GM19099 (cell line): ENCODE data around the gene SMIM22.

Experiments
- POLR2A ChIP-seq: IDR thresholded peaks from 3 replicates; pipeline ENCODE4 v1.6.1; 2011; ENCODE audit warnings: low read depth; ENCODE audit not compliant: insufficient read length; ENCODE audit errors: extremely low read depth

The SMIM22 gene

DNA sequence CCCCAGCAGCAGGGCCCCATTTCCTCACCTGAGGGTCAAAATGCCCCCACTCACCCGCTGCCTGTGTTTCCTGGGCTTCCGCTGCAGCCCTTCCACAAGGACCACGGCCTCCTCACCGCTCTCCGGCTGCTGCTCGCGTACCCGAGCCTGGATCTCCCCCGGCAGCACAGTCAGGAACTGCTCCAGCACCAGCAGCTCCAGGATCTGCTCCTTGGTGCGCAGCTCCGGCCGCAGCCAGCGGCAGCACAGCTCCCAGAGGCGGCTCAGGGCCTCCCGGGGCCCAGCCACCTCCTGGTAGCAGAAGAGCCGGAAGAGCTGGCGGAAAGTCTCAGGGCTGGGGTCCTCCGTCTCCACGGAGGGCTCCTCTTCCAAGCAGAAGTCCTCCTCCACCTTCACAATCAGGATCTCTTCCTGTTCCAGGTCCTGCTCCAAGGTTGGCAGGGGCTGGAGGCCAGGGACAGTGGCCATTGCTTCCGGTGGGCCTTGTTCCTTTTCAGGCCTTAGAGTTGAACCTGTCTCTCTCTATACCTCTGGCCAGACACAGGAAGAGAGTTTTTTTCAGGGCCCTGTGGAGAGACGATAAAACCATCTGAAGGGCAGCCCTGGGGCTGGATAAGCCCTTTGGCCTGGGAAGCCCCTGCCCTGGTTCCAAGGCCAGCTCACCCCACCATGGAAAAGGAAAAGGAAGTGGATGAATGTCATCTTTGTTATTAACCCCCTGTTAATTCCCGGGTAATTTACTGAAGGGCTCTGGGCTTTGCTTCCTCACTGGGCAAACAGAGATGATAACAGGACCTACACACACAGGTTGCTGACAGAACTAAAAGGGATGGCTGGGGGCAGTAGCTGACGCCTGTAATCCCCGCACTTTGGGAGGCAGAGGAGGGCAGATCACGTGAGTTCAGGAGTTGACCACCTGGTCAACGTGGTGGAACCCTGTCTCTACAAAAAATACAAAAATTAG, 29.4 kb upstream of the SMIM22 start:
- TF ChIP-seq POLR2A, result no peak

DNA sequence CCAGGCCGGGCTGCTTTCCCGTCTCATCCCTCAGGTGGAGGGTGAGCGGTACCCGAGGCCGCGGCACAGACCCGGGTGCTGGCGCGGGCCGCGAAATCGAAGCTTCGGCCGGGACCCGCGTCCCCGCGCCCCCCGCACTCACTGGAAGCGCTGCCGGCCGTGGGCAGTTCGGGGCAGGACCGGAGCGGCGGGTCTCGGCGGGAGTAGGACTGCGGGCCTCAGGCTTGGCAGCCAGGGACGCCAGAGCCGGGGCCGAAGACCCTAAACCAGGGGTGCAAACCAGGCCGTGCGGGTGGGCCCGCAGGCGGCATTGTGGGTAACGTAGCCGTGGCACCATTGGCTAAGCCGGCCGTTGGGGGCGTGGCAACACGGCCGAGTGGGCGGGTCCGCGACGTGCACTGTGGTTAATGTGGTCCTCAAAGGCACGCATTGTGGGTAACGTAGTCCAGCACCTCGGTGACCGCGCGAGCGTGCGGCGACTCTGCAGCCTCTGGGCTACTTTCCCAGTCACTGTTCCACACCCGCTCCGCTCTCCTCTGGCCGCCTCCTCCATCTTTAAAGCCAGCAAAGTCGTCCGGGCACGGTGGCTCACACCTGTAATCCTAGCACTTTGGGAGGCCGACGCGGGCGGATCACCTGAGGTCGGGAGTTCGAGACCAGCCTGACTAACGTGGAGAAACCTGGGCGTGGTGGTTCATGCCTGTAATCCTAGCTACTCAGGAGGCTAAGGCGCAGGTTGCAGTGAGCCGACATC, 28.1 kb upstream of the SMIM22 start, which contains the start of gene ZNF500:
Gene ZNF500 (minus strand): TSS at position 288 of the 754 bp plus-strand sequence. CDS start 1,184 bp downstream, outside the sequence.
- TF ChIP-seq POLR2A, result peak; percentile 72

DNA sequence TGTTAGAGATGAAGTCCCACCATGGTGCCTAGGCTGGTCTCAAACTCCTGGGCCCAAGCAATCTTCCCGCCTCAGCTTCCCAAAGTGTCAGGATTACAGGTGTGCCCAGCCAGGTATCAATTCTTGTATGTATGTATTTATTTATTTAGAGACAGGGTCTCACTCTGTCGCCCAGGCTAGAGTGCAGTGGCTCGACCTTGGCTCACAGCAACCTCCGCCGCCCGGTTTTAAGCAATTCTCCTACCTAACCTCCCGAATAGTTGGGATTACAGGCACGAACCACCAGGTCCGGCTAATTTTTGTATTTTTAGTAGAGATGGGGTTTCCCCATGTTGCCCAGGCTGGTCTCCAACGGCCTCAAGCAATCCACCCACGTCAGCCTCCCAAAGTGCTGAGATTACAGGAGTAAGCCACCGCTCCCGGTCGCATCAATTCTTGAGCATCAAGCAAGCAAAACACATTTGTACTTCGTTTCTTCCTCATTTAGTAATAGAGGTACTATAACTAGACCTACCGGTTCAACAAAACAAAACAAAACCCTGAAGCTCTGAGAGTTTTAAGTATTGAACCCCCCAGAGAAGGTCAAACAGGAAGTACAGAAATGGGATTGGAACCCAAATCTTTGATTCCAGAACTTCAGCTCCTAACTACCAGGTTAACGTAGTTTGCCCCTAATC, 27.2 kb upstream of the SMIM22 start:
- TF ChIP-seq POLR2A, result no peak

DNA sequence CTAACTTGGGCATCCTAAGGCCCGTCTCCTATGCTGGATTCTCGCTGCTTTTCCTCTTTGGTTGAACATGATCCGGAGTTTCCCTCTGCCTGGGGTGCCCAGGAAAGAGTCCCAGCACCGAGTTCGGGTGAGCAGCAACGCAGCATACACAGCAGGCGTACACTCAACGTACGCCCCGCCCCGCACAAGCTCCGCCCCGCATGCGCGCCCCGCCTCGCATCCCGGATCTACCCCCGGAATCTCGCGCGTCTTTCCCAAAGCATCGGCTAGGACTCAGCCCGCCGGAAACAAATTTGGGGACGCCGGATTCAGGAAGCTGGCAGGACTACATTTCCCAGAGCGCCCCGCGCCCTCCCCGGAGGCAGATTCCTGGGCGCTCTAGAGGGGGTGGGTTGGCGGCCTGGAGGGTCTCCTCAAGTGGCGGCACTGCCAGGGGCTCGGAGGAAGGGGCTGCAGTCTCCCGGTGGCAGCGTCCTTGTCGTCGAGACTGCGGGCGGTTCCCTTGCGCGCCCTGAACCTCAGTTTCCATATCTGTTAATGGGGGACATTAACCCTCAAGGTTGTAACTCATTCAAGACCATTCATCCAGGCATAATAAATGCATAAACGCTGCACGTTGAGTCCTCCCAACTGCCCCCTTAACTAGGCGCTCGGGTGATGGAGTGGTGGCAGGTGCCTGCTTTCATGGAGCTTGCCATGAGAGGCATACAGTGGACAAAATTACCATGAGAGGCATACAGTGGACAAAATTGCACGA, 26.4 kb upstream of the SMIM22 start:
- TF ChIP-seq POLR2A, result peak; percentile 88

DNA sequence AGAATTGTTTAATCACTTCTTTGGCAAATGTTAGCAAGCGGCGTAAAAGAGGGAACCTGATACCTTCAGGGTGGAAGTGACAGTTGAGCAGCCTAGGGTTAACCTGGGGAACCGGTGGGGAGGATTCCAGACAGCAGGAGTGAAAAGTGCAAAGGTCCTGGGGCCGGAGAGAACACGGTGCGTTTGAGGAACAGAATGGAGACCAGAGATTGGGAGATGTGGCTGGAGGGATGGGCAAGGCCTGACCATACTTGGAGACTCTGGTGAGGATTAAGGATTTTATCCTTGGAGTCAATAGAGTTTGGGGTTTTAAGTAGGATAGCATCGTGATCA, 25.9 kb upstream of the SMIM22 start:
- TF ChIP-seq POLR2A, result no peak

DNA sequence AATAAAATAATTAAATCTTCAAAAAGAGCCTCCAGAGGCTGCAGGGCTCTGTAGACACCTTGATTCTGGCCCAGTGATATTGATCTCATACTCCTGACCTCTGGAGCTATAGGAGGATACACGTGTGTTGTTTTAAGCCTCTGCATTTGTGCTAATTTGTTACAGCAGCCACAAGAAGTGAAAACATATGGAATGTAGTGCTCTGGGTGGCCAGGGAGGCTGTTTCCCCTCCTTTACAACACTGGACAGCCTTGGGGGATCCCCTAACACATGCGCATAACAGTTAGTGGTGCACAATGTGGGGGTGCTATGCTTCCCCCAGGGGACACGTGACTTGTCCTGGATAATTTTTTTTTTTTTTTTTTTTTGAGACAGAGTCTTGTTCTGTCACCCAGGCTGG, 23.5 kb upstream of the SMIM22 start:
- no peak for TF ChIP-seq POLR2A

DNA sequence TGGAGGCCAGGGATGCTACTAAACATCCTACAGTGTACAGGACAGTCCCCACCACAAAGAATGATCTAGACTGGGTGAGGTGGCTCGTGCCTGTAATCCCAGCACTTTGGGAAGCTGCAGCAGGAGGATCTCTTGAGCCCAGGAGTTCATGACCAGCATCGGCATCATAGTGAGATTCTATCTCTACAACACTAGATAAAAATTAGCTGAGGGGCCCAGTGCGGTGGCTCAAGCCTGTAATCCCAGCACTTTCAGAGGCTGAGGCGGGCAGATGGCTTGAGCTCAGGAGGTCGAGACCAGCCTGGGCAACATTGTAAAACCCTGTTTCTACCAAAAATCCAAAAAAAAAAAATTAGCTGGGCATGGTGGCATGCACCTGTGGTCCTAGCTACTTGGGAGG, 22.8 kb upstream of the SMIM22 start:
- no peak for TF ChIP-seq POLR2A

DNA sequence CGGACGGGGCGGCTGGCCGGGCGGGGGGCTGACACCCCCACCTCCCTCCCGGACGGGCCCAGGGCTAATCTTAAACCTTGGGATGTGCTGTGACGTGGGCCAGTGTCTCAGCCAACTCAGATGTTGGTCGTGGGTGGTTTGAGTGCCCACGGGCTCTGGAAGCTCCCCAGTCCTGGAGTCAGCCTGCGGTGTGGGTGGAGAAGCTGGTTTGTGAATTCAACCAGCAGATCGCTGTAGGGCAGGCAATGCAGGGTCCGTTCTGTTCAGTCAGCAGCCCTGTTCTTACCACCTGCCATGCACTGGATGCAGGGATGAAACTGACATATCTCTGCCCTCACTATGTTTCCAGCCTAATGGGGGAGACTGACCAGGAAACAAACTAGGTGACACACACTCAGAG, 20.2 kb upstream of the SMIM22 start:
- no peak for TF ChIP-seq POLR2A

DNA sequence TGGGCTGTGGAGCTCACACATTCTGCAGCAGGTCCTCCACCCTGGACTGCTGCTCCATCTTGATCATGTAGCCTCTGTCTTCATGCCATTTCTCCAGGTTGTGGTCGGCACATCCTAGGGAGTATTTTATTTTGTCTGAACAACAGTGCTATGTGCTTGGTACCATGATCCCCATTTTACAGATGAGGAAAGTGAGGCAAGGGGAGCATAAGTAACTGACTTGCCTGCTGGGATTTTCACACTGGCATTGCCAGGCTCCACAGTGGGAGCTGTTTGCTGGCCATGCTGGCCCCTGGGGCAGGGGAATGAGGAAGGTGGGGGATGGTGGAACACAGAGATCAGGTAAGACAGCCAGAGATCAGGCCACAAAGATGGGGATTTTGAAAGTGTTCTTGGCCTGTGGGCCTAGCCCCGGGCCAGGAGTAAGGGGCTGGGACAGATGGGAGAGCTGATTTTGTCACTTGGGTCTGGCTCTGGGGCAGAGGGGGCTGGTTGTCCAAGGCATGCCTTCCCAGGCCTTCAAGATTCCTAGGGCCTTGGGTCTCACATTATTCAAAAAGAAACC, 18.9 kb upstream of the SMIM22 start:
- no peak for TF ChIP-seq POLR2A

DNA sequence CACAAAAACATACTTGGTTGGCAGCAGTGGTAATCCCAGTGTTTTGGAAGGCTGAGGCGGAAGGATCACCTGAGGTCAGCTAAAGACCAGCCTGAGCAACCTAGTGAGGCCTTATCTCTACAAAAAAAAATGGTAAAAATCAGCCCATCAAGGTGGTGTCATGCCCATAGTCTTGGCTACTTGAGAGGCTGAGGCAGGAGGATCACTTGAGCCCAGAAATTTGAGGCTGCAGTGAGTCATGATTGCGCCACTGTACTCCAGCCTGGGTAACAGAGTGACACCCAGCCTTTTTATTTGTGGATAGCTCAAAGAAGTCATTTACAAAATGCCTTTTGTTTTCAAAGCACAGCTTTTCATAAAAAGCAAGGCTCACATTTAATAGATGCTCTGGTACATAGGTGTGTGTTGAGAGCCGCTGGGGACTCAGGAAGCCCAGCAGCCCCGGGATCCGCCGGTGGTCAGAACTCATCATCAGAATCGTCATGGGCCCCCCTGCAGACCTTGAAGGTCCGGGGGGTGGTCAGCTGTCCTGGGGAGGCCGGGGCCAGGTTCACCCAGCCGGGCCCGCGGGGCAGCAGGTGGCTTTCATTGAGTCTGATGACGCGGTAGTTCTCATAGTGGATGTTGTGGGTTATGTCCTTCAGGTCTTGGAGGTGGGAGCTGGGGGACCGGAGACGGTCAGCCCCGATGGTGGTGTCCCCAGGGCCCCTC, 17.7 kb upstream of the SMIM22 start:
- no peak for TF ChIP-seq POLR2A

DNA sequence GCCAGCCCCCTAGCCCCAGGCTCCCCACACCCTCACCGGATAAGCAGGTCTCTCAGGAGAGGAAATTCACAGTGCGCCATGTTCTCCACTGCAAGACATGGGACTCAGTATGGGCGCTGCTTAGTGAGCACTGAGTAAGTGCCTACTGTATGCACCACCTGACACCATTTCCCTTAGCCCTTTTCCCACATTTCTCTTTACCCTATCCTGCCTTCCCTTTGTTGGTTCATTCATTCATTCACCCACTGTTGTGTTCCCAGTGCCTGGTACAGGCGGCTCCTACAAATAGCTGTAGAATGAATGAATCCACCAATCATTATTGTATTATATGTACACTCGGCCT, 17.1 kb upstream of the SMIM22 start:
- TF ChIP-seq POLR2A, result no peak

DNA sequence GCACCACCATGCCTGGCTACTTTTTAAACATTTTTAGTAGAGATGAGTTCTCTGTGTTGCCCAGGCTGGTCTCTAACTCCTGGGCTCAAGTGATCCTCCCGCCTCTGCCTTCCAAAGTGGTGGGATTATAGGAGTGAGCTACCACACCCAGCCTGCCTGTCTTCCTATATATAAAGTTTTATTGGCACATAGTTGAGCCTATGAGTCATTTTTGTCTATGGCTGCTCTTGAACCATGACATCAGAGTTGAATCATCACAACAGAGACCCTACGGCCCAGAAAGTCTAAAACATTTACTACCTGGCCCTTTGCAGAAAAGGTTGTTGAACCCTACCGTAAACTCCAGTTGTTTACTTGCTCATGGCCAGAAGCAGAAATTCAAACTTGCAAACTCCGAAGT, 14.9 kb upstream of the SMIM22 start:
- no peak for TF ChIP-seq POLR2A

DNA sequence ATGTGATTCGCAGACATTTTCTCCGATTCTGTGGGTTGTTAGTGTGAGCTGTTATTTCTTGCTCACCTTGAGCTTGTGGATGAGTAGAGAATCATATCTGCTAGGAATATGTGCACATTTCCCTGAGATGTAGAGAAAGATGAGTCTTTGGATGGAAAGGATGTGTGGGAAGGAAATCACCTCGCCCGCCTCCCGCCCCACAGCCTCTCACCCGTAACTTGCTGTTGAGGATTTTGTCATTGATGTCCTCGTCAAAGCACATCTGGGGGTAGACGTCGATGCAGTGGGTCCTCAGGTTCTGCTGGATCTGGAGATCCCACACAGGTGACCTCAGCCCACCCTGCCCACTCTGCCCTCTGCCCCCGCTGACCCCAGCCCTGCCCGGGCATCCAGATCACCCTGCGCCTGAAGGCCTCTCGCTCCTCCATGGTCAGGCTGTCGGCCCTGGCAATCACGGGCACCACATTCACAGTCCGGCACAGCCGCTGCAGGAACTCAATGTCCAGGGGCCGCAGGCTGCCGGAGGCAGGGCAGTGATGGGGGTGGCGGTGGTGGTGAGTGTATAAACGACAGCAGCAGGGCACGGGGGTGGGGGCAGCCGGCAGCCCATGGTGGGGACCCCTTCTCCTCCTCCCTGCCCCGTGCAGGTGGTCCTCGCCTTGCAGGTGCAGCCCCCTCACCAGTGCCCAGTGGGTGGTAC, 11.8 kb upstream of the SMIM22 start:
- no peak for TF ChIP-seq POLR2A
